Mammary epithelial cell (primary cell): ENCODE measurements around the gene TBX22.

ENCODE experiments used
- CTCF ChIP-seq, 2 donors: IDR thresholded peaks in 1 of 2; conservative IDR thresholded peaks in 1 of 2; 2 replicates each; pipeline ENCODE4 v1.5.1; 2011 to 2012; ENCODE audit warnings: inconsistent platforms in 2 of 2, low read length in 2 of 2, mild to moderate bottlenecking in 2 of 2, control low read depth in 1 of 2, low read depth in 1 of 2; ENCODE audit not compliant: insufficient read depth in 1 of 2; ENCODE audit errors: extremely low read depth in 1 of 2
- EZH2 ChIP-seq: IDR thresholded peaks from 2 replicates; pipeline ENCODE4 v1.6.1; 2012; ENCODE audit warnings: low read length, inconsistent platforms, borderline replicate concordance

- TF ChIP-seq CTCF (conservative IDR thresholded peaks at IDR 0.05 in 1 of 2, IDR thresholded peaks at IDR 0.05 in 1 of 2; ENCODE audit: extremely low read depth in 1 of 2, insufficient read depth in 1 of 2, low read depth in 1 of 2, low read length in 2 of 2) (no peak), EZH2 (no peak)
These were observed 3.0 kb upstream of the TBX22 start for GRCh38 chrX:80011522-80011921.
